CD4-positive, alpha-beta T cell treated with Interleukin-1 beta for 1 hour (primary cell): Measurements from ENCODE around the gene MIA.
"Not testable (repeated sequence)": the region's sequence is repeated elsewhere in the genome, so short reads cannot be mapped to it uniquely, and the experiment has no call there.

ENCODE experiments used
- DNase-seq, 2 donors: peaks; one replicate each; pipeline ENCODE4 v3.0.0-alpha.2; 2020 to 2022

The MIA gene

DNA sequence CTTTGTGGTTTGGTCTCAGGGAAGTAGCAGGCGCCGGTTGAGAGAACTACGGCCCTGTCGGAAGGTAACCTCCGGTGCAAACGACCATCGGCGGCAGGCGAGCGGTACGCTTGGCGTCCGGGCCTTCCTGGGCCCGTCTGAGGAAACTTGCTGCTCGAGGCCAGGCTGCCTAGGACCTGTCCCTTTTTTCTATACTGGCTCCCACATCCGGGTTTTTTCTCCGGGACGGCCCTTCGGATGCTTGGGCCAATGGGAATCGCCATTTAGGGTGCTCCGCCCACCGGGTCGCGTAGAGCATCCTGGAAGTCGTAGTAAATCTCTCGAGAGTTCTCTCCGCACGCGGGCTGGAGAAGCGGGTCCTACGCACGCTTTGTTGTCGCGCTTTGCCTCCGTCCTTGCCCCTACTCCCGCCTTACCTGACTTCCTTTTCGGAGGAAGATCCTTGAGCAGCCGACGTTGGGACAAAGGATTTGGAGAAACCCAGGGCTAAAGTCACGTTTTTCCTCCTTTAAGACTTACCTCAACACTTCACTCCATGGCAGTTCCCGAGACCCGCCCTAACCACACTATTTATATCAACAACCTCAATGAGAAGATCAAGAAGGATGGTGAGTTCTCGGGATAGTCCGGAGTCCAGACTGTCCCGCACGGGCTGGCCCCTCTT, 24.3 kb upstream of the MIA start, which contains the start of gene SNRPA:
SNRPA (plus strand) TSS at position 330 of the 664 bp plus-strand sequence; CDS start at position 536, 206 bp downstream.
- peak; percentile 95 to 97 for DNase-seq

DNA sequence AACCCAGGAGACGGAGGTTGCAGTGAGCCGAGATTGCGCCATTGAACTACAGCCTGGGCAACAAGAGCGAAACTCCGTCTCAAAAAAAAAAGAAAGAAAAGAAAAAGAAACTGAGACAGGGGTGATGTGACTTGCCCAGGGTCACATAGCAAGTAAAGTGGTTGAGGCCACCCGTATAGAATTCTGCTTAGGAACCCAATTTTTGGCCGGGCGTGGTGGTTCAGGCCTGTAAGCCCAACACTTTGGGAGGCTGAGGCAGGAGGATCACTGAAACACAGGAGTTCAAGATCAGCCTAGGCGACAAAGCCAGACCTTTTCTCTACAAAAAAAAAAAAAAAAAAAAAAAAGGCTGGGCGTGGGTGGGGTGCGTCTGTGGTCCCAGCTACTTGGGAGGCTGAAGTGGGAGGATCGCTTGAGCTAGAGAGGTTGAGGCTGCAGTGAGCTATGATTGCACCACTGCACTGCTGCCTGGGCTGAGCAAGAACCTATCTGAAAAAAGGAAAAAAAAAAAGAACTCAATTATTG, 23.0 kb upstream of the MIA start:
- DNase-seq = no peak

DNA sequence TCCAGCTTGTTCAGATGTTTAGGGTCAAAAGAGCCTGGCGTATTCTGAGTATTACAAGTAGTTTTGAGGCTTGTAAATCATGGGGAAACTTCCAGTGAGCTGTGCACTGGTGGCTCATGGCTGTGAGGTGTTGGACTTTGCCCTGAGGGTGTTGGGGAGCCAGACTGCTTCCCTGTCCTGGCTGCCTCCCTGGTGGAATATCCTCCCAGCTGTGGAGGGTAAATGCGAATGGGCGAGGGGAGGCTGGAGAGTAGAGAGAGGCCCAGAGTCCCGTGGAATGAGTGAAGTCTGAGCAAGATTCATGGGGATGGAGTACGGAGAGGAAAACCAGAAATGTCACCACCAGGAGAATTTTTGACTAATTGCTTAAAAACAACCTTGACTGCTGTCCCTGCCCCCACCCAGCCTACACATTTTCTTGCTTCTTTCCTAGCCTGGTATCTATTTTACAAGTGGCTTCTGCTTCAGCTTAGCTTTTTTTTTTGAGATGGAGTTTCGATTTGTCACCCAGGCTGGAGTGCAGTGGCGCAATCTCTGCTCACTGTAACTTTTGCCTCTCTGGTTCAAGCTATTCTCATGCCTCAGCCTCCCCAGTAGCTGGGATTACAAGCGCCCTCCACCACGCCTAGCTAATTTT, 20.6 kb upstream of the MIA start:
- DNase-seq = peak; percentile 30 to 34

DNA sequence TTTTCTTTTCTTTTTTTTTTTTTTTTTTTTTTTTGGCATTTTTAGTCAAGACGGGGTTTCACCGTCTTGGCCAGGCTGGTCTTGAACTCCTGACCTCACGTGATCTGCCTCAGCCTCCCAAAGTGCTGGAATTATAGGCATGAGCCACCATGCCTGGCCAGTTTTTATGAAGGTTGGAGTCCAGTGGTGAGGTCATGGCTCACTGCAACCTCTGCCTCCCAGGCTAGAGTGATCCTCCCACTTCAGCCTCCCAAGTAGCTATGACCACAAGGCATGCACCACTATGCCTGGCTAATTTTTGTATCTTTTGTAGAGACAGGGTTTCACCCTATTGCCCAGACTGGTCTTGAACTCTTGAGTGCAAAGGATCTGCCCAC, 20.1 kb upstream of the MIA start:
- no peak for DNase-seq

DNA sequence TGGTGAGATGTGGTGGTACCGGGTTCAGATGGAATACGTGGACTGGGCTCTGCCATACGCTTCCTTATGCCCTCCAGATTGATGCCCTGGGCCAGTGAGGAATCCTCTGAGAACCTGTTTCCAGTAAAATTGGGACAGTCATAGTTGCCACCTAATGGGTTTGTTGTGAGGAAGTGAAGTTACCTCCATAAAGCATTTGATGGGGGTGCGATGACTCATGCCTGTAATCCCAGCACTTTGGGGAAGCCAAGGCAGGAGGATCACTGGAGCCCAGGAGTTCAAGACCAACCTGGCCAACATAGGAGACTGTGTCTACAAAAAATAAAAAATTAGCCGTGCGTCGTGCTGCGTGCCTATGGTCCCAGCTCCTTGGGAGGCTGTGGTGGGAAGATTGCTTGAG, 19.5 kb upstream of the MIA start:
- no peak for DNase-seq

DNA sequence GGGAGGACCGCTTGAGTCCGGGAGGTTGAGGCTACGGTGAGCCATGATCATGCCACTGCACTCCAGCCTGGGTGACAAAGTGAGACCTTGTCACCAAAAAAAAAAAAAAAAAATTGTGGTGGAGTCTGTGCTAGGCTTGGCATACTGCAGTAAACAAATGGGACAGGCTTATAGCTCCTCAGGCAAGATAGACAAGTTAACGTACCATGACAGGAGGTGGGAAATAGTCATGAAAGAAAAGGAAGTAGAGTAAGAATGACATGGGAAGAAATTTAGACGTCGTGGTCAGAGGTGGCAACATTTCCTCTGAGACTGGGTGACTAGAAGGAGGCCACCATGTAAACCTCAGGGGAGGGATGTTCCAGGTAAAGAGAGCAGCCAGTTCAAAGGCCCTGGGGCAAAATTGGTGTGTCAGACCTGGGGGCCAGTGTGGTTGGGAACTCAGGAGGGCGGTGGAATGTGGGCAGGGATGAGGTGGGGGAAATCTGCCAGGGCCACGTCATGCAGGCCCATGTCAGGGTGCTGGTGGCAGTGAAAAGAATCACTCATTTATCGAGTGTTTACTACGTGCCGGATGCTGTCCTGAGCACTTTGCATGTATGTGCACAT, 18.7 kb upstream of the MIA start:
- peak in 1 of 2 donors; percentile 19 for DNase-seq

DNA sequence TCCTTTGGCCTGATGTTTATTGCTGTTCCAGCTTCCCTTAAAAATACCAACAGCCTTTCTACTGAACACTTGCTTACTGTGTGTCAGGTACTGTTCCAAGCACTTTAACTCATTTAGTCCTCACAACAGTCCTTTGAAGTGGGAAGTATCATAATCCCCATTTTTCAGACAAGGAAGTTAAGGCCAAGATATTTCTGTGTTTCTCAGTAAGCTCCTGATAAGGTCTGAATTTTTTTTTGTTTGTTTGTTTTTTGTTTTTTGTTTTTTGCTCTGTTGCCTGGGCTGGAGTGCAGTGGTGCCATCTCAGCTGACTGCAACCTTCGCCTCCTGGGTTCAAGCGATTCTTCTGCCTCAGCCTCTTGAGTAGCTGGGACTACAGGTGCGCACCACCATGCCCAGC, 16.8 kb upstream of the MIA start:
- DNase-seq = no peak

DNA sequence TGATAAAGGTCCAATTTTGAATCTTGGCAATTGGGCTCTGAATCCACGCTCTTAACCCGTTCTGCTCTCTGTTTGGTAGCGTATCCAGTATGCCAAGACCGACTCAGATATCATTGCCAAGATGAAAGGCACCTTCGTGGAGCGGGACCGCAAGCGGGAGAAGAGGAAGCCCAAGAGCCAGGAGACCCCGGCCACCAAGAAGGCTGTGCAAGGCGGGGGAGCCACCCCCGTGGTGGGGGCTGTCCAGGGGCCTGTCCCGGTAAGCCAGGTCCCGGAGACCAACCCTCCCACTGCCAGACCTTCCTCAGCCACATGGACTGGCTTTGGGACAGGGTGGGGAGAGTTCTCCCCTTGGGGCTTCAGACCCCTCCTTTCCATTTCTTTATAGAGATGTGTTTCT, 16.0 kb upstream of the MIA start:
- no peak for DNase-seq

DNA sequence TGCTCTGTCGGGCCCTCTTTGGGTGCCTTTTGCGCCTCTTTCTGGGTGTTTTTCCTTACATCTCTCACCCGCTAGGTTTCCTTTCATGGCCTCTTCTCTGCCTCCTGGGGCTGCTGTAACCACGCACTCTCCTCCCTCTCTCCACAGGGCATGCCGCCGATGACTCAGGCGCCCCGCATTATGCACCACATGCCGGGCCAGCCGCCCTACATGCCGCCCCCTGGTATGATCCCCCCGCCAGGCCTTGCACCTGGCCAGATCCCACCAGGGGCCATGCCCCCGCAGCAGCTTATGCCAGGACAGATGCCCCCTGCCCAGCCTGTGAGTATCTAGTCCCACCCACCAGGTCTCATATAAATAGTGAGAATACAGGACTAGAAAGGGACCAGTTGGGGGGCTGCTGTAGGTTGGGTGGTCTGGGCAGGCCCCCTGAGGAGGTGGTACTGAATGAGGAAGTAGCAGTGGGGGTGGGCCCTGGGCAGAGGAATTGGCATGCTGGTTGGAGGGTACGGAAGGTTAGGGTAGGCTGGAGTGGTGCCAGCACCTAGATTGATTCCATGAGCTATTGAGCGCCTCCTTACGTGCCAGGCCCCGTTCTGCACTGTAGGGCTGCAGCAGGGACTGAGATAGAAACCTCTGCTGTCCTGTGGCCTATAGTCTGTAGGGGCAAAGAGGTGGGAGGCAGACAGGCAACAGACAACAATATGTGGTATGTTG, 12.4 kb upstream of the MIA start:
- no peak for DNase-seq

DNA sequence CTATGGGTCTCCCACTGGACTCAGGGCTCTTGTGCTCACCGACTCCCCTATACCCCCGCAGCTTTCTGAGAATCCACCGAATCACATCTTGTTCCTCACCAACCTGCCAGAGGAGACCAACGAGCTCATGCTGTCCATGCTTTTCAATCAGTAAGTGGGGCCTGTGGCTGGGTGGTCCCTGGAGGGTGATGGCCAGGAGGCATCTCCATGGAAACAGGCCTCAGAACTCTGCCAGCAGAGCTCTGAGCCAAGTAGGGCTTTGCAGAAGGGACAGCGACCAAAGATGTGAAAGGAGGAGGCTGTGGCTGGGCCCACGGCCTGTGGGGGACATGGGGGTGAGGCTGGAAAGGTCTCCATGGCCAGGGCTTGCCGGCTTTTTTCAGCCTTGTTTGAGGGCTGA, 11.8 kb upstream of the MIA start:
- DNase-seq = no peak

DNA sequence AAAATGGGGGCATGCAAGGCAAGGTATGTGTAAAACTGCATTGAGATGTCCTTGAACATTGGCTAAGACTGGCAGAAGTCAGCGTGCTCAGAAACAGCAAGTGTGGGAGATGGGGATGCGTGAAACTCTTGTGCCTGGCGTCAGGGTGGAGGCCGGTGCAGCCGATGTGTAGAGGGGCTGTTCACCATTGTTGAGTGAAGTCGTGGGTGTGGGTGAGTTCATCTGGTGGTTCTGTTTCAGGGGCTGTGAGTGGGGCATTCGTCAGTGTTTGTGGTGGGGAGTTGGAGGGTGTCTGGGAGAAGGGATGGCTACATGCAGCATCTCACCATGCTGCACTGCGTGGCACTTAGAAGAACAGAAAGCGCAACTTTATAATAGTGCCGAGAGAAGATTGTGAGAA, 11.4 kb upstream of the MIA start:
- no peak for DNase-seq

DNA sequence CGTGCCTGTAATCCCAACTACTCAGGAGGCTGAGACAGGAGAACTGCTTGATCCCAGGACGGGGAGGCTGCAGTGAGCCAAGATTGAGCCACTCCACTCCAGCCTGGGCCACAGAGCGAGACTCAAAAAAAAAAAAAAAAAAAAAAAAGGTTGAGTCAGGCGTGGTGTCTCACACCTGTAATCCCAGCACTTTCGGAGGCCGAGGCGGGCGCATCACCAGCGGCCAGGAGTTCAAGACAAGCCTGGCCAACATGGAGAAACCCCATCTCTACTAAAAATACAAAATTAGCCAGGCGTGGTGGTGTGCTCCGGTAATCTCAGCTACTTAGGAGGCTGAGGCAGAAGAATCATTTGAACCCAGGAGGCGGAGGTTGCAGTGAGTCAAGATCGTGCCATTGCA, 8.9 kb upstream of the MIA start:
- DNase-seq = not testable (repeated sequence)

DNA sequence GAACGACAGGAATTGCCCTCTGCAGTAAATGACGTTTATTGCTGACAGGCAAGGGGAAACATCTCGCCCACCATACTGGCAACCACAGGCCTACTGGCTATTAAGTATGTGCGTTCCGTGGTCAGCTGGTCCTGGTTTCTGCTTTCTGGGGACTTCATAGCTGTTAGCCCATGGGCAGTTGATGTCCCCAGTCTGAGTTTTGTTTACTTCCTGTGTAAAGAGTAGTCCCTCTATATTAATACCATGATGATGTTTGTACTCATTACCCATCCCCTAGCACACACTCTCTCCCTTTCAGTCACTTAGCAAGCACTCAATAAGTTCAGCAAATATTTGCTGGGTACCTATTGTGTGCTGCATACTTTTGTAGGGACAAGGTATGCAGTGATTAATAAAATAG, 6.5 kb upstream of the MIA start:
- no peak for DNase-seq

DNA sequence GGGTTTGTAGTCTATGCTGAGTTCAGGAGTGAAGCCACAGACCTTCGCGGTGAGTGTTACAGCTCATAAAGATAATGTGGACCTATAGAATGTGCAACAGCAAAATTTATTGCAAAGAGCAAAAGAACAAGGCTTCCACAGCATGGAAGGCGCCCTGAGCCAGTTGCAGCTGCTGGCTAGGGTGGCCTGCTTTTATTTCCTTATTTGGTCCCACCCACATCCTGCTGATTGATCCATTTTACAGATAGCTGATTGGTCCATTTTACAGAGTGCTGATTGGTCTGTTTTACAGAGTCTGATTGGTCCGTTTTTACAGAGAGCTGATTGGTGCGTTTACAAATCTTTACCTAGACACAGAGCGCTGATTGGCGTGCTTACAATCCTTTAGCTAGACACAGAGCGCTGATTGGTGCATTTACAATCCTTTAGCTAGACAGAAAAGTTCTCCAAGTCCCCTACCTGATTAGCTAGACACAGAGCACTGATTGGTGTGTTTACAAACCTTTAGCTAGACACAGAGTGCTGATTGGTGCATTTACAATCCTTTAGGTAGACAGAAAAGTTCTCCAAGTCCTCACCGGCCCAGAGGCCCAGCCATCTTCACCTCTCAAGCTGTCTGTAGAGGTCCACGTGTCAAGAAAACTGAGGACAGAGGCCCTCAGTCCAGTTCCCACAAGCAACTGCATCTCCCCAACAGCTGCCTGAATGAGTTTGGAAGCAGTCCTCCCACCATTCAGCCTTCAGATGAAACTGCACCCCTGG, 4.0 kb upstream of the MIA start:
- peak; percentile 15 to 51 for DNase-seq

DNA sequence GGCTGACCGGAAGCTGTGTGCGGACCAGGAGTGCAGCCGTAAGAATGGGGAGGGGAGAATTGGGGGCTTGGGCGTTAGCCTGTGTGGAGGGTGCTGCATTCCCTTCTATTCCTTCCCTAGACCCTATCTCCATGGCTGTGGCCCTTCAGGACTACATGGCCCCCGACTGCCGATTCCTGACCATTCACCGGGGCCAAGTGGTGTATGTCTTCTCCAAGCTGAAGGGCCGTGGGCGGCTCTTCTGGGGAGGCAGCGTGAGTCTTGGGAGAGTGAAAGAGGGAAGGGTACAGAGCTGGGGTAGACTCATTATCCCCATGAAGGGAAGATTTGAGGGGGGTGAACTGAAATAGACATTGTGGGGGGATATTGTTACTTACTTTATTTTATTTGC, 306 bp downstream of the MIA start:
- DNase-seq = no peak

DNA sequence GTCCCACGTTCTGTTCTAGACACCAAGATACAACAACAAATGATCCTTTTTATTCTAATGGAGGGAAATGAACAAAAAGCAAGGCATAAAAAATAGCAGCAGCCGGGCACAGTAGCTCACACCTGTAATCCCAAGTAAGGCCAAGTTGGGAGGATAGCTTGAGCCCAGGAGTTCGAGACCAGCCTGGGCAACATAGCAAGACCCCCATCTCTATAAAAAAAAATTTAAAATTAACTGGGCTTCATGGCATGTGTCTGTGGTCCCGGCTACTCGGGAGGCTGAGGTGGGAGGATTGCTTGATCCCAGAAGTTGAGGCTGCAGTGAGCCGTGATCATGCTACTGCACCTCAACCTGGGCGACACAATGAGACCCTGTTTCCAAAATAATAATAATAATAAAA, 1.0 kb downstream of the MIA start:
- no peak for DNase-seq

DNA sequence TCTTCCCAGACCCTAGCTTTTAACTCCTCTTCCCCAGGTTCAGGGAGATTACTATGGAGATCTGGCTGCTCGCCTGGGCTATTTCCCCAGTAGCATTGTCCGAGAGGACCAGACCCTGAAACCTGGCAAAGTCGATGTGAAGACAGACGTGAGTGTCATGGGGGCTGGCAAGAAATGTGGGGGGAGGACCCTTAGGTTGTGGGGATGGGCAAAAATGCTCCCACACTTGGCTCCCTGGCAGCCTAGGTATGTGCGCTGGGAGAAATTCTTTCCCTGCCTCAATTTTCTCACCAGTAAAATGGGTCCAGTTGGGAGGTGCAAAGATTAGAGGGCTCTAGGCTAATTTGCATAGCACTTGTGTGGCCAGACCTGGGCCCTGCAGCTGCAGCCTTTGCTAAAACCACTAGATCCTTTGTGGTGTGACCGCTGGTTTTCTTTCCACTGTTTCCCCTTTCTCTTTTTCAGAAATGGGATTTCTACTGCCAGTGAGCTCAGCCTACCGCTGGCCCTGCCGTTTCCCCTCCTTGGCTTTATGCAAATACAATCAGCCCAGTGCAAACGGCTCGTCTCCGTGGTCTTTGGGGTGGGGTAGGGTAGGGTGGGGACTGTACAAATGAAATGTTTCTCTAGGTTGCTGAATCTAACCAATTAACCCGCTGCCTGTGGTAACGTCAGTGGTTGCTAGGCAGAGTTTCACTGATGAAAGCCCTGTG, 1.8 kb downstream of the MIA start:
- peak; percentile 93 to 94 for DNase-seq

DNA sequence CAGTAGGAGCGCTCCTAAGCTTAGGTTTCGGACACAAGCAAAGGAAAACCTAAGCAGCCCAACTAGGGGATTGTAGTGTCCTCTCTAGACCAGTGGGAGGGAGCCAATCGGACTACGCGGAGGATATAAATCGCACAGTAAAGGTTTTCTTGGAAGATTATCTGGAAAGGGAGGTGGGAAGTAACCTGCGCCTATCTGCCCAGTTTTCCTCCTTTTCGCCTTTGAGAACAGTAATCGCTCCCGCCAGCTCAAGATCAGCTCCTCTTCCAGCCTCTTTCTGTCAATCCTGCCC, 2.3 kb downstream of the MIA start:
- no peak for DNase-seq

DNA sequence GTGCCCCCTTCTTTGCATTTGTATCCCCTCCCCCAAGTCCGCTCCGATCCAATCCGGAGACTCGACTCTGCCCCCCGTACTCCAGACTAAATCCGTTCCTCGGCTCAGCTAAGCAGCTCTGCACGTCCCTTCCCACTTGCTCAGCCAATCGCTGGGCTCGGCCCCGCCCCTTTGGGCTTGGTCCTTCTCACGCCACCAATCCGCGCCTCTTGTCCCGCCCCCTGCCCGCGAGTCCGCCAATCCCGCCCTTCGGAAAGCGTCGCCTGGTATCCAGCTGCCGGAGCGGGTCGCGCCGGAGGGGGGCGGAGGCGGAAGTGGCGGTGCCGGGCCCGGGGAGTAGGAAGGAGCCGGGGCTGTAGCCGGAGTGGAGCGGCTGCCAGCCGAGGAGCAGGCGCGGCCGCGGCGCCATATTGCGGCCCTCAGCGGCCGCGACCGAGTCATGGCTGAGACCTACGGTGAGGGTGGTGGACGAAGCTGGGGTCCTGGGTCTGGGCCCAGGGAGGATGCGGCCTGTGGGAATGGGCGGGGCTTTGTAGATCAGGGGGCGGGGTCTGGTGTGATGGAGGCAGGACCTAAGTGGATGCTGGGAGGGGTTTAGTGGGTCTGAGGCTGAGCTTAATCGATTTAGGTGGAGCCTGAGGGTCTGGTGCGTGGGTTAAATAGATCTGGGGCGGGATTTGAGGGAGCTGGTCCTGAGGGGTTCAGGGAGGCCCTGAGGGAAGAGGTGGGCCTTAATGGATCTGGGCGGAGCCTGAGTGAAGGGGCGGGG, 2.8 kb downstream of the MIA start, which contains the start of gene RAB4B:
RAB4B (plus strand) TSS at position 311 of the 769 bp plus-strand sequence; CDS start at position 440, 129 bp downstream.
- DNase-seq = peak; percentile 100

DNA sequence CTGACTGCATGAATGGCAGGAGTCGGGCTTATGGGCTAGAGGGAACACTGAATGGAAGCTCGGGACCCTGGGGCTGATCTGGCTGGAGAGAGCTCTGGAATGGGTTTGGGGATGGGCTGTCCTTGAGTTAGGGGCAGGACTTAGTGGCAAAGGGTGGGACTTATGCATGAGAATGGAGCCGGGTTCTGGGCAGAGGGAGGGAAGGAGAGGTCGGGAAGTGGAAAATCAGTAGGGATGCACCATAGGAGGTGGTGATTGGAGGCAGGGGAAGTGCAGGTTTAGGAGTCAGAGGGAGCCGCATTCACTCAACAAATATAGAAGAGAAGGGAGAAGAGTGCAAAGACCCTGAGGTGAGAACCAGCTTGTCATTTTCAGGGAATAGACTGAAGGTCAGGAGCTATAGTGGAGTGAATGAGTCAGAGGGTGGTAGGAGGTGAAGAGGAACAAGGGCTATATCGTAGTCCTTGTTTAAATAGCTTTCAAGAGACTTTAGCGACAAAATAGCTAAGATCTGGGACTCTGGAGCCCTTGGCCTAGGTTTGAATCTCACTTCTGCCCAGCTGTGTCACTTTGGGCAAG, 3.5 kb downstream of the MIA start:
- no peak for DNase-seq

DNA sequence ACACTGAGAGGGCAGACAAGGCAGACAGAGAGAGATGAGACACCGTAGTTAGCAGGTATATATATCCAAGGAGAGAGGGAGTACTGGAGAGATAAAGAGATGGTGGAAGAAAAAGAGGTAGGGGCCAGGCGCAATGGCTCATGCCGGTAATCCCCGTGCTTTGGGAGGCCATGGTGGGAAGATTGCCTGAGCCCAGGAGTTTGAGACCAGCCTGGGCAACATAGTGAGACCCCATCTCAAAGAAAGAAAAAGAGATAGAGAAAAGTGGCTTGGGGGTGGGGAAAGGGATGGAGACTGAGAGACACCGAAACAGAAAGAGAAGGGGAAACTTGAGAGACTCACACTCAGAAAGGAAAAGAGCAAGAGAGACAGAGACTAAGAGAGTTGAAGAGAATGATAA, 5.3 kb downstream of the MIA start:
- DNase-seq = no peak
